Cardiac muscle cell (in vitro differentiated cells and primary cell): ENCODE data around the gene PRKG1. TPM values are rescaled to one million over a fixed set of nuclear protein-coding genes. Genes with fewer than 3 reads are reported as not detected.

Source experiments
- DNase-seq, 2 donors: peaks; one replicate each; pipeline versions ENCODE4 v3.0.0 to v3.0.0-alpha.2; 2010 to 2017; ENCODE audit warnings: low read depth in 1 of 2, low spot score in 1 of 2
- H3K27ac ChIP-seq: fragments of 200-600 bp; sonication (generic); 2 replicates; pipeline ENCODE4 v1.5.1; 2016
- H3K27me3 ChIP-seq: fragments of 200-600 bp; sonication (generic); 2 replicates; pipeline ENCODE4 v1.6.0; 2016; ENCODE audit warnings: control low read depth
- H3K36me3 ChIP-seq: fragments of 200-600 bp; sonication (generic); 2 replicates; pipeline ENCODE4 v1.5.1; 2016; ENCODE audit warnings: control low read depth
- H3K4me1 ChIP-seq: fragments of 200-600 bp; sonication (generic); 2 replicates; pipeline ENCODE4 v1.8.1; 2017; ENCODE audit warnings: low read depth, mild to moderate bottlenecking, mixed run types
- H3K4me3 ChIP-seq: fragments of 200-600 bp; sonication (generic); 2 replicates; pipeline ENCODE4 v1.5.1; 2016; ENCODE audit warnings: mild to moderate bottlenecking
- H3K9me3 ChIP-seq: fragments of 200-600 bp; sonication (generic); 2 replicates; pipeline ENCODE4 v1.5.1; 2017; ENCODE audit warnings: low read depth, mild to moderate bottlenecking, control low read depth
- CTCF ChIP-seq: IDR thresholded peaks from 2 replicates; pipeline ENCODE4 v1.5.1; 2012; ENCODE audit warnings: low read depth, mild to moderate bottlenecking, low read length
- polyA plus RNA-seq: library from polyadenylated mRNA; unstranded; fragments of >200 nt; fragmentation: Nextera tagmentation; extraction: Ambion mirVana; gene quantifications from 2 replicates; pipeline ENCODE4 v1.2.1, GENCODE V29; 2016
- total RNA-seq: library from RNA; depleted of rRNA; stranded (reverse); fragments of >200 nt; gene quantifications from 2 replicates; pipeline ENCODE4 v1.2.3, GENCODE V29; 2016

PRKG1 gene
- total and polyA plus RNA-seq, 2 experiments from 2014 or later, result 2.9 to 13.3 TPM

- H3K27me3 ChIP-seq, result no peaks in the 10 kb centered on the region
- no peaks in the 10 kb centered on the region for H3K36me3 ChIP-seq
- no peaks in the 10 kb centered on the region for H3K4me1 ChIP-seq
- no peak overlapping the region for H3K4me3 ChIP-seq
- TF ChIP-seq CTCF, result no peak
- no peaks in the 10 kb centered on the region for H3K9me3 ChIP-seq
- no peak overlapping the region for H3K27ac ChIP-seq
- DNase-seq, result no peak
Measured at GRCh38 chr10:51876503-51876902, 802.2 kb downstream of the PRKG1 start.

- H3K4me1 ChIP-seq, result no peaks in the 10 kb centered on the region
- no peaks in the 10 kb centered on the region for H3K36me3 ChIP-seq
- no peaks in the 10 kb centered on the region for H3K9me3 ChIP-seq
- H3K27ac ChIP-seq, result no peak overlapping the region
- no peak overlapping the region for H3K4me3 ChIP-seq
- H3K27me3 ChIP-seq, result no peaks in the 10 kb centered on the region
- no peak for DNase-seq
- no peak for TF ChIP-seq CTCF
Measured at GRCh38 chr10:51876979-51877378, 802.7 kb downstream of the PRKG1 start.

GRCh38 chr10:51877636-51878035, 803.3 kb downstream of the PRKG1 start:
- no peaks in the 10 kb centered on the region for H3K27me3 ChIP-seq
- H3K9me3 ChIP-seq, result no peaks in the 10 kb centered on the region
- no peaks in the 10 kb centered on the region for H3K4me1 ChIP-seq
- DNase-seq, result no peak
- H3K27ac ChIP-seq, result no peak overlapping the region
- H3K4me3 ChIP-seq, result no peak overlapping the region
- no peaks in the 10 kb centered on the region for H3K36me3 ChIP-seq
- TF ChIP-seq CTCF, result no peak

- H3K4me1 ChIP-seq, result no peaks in the 10 kb centered on the region
- H3K27me3 ChIP-seq, result no peaks in the 10 kb centered on the region
- H3K9me3 ChIP-seq, result no peaks in the 10 kb centered on the region
- DNase-seq, result no peak
- no peak overlapping the region for H3K27ac ChIP-seq
- no peak overlapping the region for H3K4me3 ChIP-seq
- no peaks in the 10 kb centered on the region for H3K36me3 ChIP-seq
- no peak for TF ChIP-seq CTCF
Measured at GRCh38 chr10:51878695-51879094, 804.4 kb downstream of the PRKG1 start.

GRCh38 chr10:51879238-51879637, 805.0 kb downstream of the PRKG1 start:
- Histone ChIP-seq H3K36me3 (no peaks in the 10 kb centered on the region), H3K4me3 (no peak overlapping the region), H3K27ac (no peak overlapping the region), H3K9me3 (no peaks in the 10 kb centered on the region), H3K4me1 (no peaks in the 10 kb centered on the region), H3K27me3 (no peaks in the 10 kb centered on the region)
- no peak for TF ChIP-seq CTCF
- DNase-seq, result peak in 1 of 2 donors; percentile 96

GRCh38 chr10:51881213-51881612, 806.9 kb downstream of the PRKG1 start:
- TF ChIP-seq CTCF, result no peak
- no peak overlapping the region for H3K4me3 ChIP-seq
- no peaks in the 10 kb centered on the region for H3K36me3 ChIP-seq
- no peaks in the 10 kb centered on the region for H3K9me3 ChIP-seq
- no peaks in the 10 kb centered on the region for H3K4me1 ChIP-seq
- DNase-seq, result no peak
- no peak overlapping the region for H3K27ac ChIP-seq
- H3K27me3 ChIP-seq, result no peaks in the 10 kb centered on the region
